Vagina (tissue), 2 donors: ENCODE results near the gene TNFAIP8L1.

Experiments used
- POLR2A ChIP-seq, 2 donors: fragments of 450-650 bp; IDR thresholded peaks; one replicate each; pipeline ENCODE4 v1.6.1; 2017; ENCODE audit warnings: antibody characterized with exemption in 2 of 2, mild to moderate bottlenecking in 2 of 2, moderate library complexity in 2 of 2
- POLR2AphosphoS5 ChIP-seq, 2 donors: sonication (generic); formaldehyde crosslinking; IDR thresholded peaks; one replicate each; pipeline ENCODE4 v1.9.0; 2017; ENCODE audit warnings: antibody characterized with exemption in 2 of 2, mild to moderate bottlenecking in 2 of 2, low read depth in 1 of 2; ENCODE audit not compliant: insufficient read depth in 1 of 2

DNA sequence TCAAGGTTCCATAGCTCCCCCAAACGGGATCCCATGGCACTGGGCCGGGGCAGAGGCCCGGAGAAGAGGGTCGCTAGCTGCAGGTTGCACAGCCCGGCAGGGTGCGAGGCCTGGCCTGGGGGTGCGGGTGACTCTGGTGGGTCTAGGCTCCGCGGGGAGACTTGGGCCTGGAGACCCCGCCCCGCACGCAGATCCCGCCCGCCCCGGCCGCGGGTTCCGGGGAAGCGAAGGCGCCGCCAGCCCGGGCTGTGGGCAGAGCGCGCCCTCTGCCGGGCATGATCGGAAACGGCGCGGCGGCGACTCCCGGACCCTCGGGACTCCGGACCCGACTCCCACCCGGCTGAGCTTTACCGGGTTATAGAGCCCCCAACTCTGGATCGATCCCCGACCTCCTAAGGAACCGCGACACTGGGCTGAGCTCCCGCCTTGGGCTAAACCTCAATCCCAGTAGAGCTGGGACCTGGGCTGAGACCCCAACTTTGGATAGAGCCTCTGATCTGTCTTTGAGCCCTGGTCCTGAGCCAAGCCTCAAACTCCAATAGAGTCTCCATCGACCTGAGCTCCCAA lies 3.1 kb upstream of the TNFAIP8L1 start:
- no peak for TF ChIP-seq POLR2AphosphoS5 (IDR thresholded peaks at IDR 0.05; ENCODE audit: insufficient read depth in 1 of 2, low read depth in 1 of 2)
- TF ChIP-seq POLR2A (IDR thresholded peaks at IDR 0.05), result no peak
